Loucy (cell line): ENCODE results near the gene ADGRD1.
"Not testable (repeated sequence)": the region's sequence is repeated elsewhere in the genome, so short reads cannot be mapped to it uniquely, and the experiment has no call there.

ENCODE experiments used
- H2AFZ ChIP-seq: fragments of 200-600 bp; sonication (generic); 2 replicates; pipeline ENCODE4 v1.6.0; 2016; ENCODE audit warnings: antibody characterized with exemption, mild to moderate bottlenecking, low read length, moderate library complexity
- H3F3A ChIP-seq: fragments of 200-600 bp; 2 replicates; pipeline ENCODE4 v1.6.0; 2016; ENCODE audit warnings: antibody characterized with exemption, low read depth, mild to moderate bottlenecking
- H3K27me3 ChIP-seq: fragments of 200-600 bp; sonication (generic); 2 replicates; pipeline ENCODE4 v1.6.1; 2014; ENCODE audit warnings: low read length, mild to moderate bottlenecking; ENCODE audit not compliant: insufficient read depth, poor library complexity, severe bottlenecking
- H3K36me3 ChIP-seq: fragments of 200-600 bp; sonication (generic); 2 replicates; pipeline ENCODE4 v1.6.1; 2016; ENCODE audit warnings: low read length; ENCODE audit not compliant: insufficient read depth
- H3K4me1 ChIP-seq: fragments of 200-600 bp; sonication (generic); 2 replicates; pipeline ENCODE4 v1.5.1; 2014; ENCODE audit warnings: low read length, mild to moderate bottlenecking; ENCODE audit not compliant: insufficient read depth, poor library complexity, severe bottlenecking
- H3K4me2 ChIP-seq: fragments of 200-600 bp; sonication (generic); 2 replicates; pipeline ENCODE4 v1.6.0; 2014; ENCODE audit warnings: antibody characterized with exemption, low read length, low read depth, mild to moderate bottlenecking; ENCODE audit not compliant: poor library complexity, severe bottlenecking
- H3K4me3 ChIP-seq: fragments of 200-600 bp; sonication (generic); 2 replicates; pipeline ENCODE4 v1.5.1; 2014; ENCODE audit warnings: low read length, mild to moderate bottlenecking, mixed read lengths; ENCODE audit not compliant: poor library complexity, severe bottlenecking
- H3K79me2 ChIP-seq: fragments of 200-600 bp; sonication (generic); 2 replicates; pipeline ENCODE4 v1.6.1; 2014; ENCODE audit warnings: low read length; ENCODE audit not compliant: insufficient read depth
- H3K9ac ChIP-seq: fragments of 200-600 bp; sonication (generic); 2 replicates; pipeline ENCODE4 v1.6.0; 2014; ENCODE audit warnings: mild to moderate bottlenecking, low read depth, low read length, moderate library complexity; ENCODE audit not compliant: poor library complexity, severe bottlenecking
- H3K9me2 ChIP-seq: fragments of 200-600 bp; sonication (generic); replicated peaks from 2 replicates; pipeline ENCODE4 v1.6.1; 2016; ENCODE audit warnings: low read depth, low read length, mixed read lengths
- H3K9me3 ChIP-seq: fragments of 200-600 bp; sonication (generic); 2 replicates; pipeline ENCODE4 v1.6.1; 2014; ENCODE audit warnings: mild to moderate bottlenecking, antibody characterized with exemption, low read length, low read depth; ENCODE audit not compliant: insufficient read depth
- H4K20me1 ChIP-seq: fragments of 200-600 bp; sonication (generic); 2 replicates; pipeline ENCODE4 v1.6.0; 2014; ENCODE audit warnings: antibody characterized with exemption, low read length, mild to moderate bottlenecking; ENCODE audit not compliant: insufficient read depth, poor library complexity, severe bottlenecking
- EZH2phosphoT487 ChIP-seq: fragments of 200-600 bp; IDR thresholded peaks from 2 replicates; pipeline ENCODE4 v1.6.1; 2018; ENCODE audit warnings: antibody characterized with exemption, mild to moderate bottlenecking, moderate library complexity, borderline replicate concordance
- TF ChIP-seq, protein P1 (sequence below): fragments of 200-600 bp; sonication (generic); conservative IDR thresholded peaks from 2 replicates; pipeline ENCODE4 v1.5.1; 2014; ENCODE audit warnings: mild to moderate bottlenecking, antibody characterized with exemption, low read length

The ADGRD1 gene

GRCh38 chr12:131070136-131070535 is 116.4 kb downstream of the ADGRD1 start:
- not testable (repeated sequence) for H3K36me3 ChIP-seq, H3K4me1 ChIP-seq, H3K9me3 ChIP-seq, H3K9ac ChIP-seq, H3K4me3 ChIP-seq, H3K4me2 ChIP-seq, H4K20me1 ChIP-seq, H3F3A ChIP-seq, H3K79me2 ChIP-seq, H3K27me3 ChIP-seq, H2AFZ ChIP-seq, H3K9me2 ChIP-seq

DNA sequence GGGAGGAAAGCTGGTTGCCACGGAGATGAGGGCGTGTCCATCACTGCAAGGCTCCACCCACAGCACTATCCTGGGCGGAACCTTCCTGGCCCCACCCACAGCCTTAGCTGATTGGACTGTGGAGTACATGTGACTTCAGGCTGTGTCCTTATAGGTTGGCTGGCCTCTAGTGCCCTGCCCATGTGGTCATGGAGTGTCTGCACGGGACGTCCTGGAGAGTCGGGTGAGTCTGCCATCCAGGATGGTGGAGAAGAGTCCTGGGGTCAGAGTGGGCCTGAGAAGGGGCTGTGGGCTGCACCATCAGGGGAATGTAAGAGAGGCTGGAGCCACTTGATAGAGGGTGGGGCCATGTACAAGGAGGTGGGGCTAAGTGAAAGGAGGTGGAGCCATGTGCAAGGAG is 117.0 kb downstream of the ADGRD1 start:
- not testable (repeated sequence) for H3K79me2 ChIP-seq, H3K9me2 ChIP-seq, H3F3A ChIP-seq, H3K4me3 ChIP-seq, H3K36me3 ChIP-seq, H3K9me3 ChIP-seq, H3K4me1 ChIP-seq, H3K4me2 ChIP-seq, H4K20me1 ChIP-seq, H3K27me3 ChIP-seq, H3K9ac ChIP-seq, H2AFZ ChIP-seq

GRCh38 chr12:131071234-131071820 is 117.6 kb downstream of the ADGRD1 start:
- not testable (repeated sequence) for H3K9me2 ChIP-seq, H3K9ac ChIP-seq, H3K79me2 ChIP-seq, H3K4me1 ChIP-seq, H3K9me3 ChIP-seq, H3F3A ChIP-seq, H4K20me1 ChIP-seq, H3K36me3 ChIP-seq, H3K27me3 ChIP-seq, H3K4me3 ChIP-seq, H3K4me2 ChIP-seq, H2AFZ ChIP-seq

DNA sequence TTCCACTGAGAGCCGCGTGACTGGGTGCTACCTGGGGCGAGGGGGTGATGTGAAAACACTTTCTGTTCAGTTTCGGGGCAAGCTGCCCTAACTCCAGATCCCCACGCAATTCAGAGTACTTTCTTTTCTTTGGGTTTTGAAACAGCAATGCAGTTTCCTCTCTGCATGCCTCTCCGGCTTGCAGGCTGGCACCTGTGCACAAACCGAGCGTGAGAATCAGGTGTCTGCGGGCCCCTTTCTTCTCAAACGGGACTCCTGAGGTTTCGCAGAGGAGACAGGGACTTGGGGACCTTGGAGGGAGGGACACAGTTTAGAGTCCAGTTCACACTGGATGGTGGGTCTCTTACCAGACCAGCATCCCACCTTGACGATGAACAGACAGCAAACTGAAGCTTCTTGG is 118.2 kb downstream of the ADGRD1 start:
- H3K36me3 ChIP-seq, H3K9me2 ChIP-seq, H3K79me2 ChIP-seq, H3K4me1 ChIP-seq, H3K9ac ChIP-seq, H3K4me3 ChIP-seq, H4K20me1 ChIP-seq, H3K4me2 ChIP-seq, H2AFZ ChIP-seq, H3K9me3 ChIP-seq, H3K27me3 ChIP-seq, H3F3A ChIP-seq: not testable (repeated sequence)

- no peaks in the 10 kb centered on the region for H3K4me1 ChIP-seq
- no peaks in the 10 kb centered on the region for H4K20me1 ChIP-seq
- TF ChIP-seq, protein P1, sequence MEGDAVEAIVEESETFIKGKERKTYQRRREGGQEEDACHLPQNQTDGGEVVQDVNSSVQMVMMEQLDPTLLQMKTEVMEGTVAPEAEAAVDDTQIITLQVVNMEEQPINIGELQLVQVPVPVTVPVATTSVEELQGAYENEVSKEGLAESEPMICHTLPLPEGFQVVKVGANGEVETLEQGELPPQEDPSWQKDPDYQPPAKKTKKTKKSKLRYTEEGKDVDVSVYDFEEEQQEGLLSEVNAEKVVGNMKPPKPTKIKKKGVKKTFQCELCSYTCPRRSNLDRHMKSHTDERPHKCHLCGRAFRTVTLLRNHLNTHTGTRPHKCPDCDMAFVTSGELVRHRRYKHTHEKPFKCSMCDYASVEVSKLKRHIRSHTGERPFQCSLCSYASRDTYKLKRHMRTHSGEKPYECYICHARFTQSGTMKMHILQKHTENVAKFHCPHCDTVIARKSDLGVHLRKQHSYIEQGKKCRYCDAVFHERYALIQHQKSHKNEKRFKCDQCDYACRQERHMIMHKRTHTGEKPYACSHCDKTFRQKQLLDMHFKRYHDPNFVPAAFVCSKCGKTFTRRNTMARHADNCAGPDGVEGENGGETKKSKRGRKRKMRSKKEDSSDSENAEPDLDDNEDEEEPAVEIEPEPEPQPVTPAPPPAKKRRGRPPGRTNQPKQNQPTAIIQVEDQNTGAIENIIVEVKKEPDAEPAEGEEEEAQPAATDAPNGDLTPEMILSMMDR, result no peak
- TF ChIP-seq EZH2phosphoT487, result no peak
- H3K9me2 ChIP-seq, result no peaks in the 10 kb centered on the region
- no peak overlapping the region for H3K4me3 ChIP-seq
- no peaks in the 10 kb centered on the region for H3K36me3 ChIP-seq
- no peaks in the 10 kb centered on the region for H3K79me2 ChIP-seq
- no peaks in the 10 kb centered on the region; the same call in 1 of the 2 replicates for H3K9me3 ChIP-seq
- H3K27me3 ChIP-seq, result no peaks in the 10 kb centered on the region
- H3F3A ChIP-seq, result no peaks in the 10 kb centered on the region
- H3K4me2 ChIP-seq, result no peak overlapping the region
- no peak overlapping the region for H3K9ac ChIP-seq
- H2AFZ ChIP-seq, result no peak overlapping the region
These were observed 118.9 kb downstream of the ADGRD1 start for GRCh38 chr12:131072451-131073230.
